IPS DF 19.7 (cell line): ENCODE measurements around the gene ZNRF3.
A peak's percentile ranks its signal among the peaks of the same experiment; 100 is the strongest.
"Not testable (repeated sequence)": the region's sequence is repeated elsewhere in the genome, so short reads cannot be mapped to it uniquely, and the experiment has no call there.

Source experiments
- DNase-seq: peaks from one replicate; pipeline ENCODE4 v3.0.0-alpha.2; 2013; ENCODE audit warnings: low read depth, low spot score

ZNRF3 gene

DNA sequence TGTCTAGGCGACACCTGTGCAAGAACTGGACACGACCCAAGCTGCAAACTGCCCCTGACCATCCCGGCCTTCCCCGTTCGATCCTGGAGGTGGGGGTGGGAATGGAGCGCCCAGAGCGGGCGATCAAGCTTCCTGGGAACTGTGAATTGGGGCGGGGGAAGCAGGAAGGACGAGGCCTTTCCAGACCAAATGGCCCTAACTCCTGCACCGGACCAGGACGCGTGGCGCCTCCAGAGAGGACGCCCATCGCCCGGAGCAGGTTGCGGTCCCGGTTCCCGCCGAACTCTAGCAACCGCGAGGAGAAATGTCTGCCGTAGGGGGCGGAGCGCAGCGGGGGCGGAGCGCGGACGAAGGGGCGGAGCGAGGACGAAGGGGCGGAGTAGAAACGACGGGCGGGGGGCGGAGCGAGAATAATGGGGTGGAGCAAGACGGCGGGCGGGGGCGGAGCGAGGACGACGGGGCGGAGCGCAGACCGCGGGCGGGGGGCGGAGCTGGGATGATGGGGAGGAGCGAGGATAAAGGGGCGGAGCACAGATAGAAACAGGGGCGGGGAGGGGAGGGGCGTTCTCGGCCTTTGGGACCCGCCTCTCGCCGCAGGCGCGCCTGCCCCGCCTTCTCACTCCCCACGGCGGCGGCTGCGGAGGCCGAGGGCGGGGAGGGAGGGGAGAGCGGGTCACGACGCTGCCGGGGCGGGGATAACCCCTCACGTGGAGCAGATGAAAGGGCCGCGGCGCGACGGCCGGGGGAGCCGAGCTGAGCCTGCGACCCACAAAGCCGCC is at the start of gene ZNRF3:
Gene ZNRF3 (plus strand): TSS at position 695 of the 779 bp plus-strand sequence. CDS start 195 bp downstream, outside the sequence.
- no peak for DNase-seq

DNA sequence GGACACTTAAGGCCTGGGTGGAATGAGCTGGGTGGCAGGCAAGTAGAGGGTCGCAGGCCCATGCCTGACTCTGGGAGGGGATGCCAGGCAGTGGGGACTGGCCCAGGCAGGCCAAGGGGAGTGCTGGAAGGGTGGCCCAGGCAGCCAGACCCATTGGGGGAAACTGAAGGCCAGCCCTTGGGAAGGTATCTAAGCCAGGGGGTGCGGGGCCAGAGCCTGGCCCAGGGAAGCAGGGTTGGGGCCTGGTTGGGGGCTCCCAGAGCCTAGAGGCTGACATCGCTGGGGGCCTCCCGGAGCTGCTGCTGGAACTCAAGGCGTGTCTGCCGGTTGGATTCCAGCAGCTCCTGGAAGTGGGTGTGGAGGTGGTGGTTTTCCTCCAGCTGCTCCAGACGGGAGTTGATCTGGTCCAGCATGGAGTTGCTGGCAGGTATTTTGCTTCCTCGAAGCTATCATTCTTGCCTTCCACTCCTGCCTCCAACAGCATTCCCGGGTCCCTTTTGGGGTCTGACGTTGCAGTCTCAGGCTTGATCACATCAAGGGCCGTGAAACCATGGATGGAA is 47.7 kb upstream of the ZNRF3 start:
- no peak for DNase-seq

- DNase-seq, result no peak
Observed at GRCh38 chr22:28837640-28838039, 45.7 kb upstream of the ZNRF3 start.

DNA sequence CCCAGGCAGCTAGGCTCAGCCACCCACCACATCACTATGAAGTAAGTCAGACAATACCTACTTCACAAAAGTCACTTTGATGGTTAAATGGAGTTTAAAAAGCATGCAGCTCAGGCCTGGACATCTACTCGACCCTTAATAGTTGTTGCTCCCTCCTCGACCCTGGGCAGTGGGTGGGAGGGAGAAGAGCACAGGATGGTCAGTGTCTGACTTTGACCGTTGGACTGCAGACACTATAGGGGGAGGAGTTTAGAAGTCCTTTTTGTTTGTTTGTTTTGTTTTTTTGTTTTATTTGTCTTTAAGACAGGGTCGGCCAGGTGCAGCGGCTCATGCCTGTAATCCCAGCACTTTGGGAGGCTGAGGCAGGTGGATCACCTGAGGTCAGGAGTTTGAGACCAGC is 44.4 kb upstream of the ZNRF3 start:
- DNase-seq, result no peak

- DNase-seq, result no peak
Observed at GRCh38 chr22:28841111-28841510, 42.3 kb upstream of the ZNRF3 start.

GRCh38 chr22:28843633-28844032 is 39.7 kb upstream of the ZNRF3 start:
- DNase-seq, result no peak

GRCh38 chr22:28844277-28844676 is 39.1 kb upstream of the ZNRF3 start:
- not testable (repeated sequence) for DNase-seq

GRCh38 chr22:28846994-28847393 is 36.4 kb upstream of the ZNRF3 start:
- no peak for DNase-seq

GRCh38 chr22:28855355-28856094 is 27.8 kb upstream of the ZNRF3 start:
- DNase-seq, result peak; percentile 47

DNA sequence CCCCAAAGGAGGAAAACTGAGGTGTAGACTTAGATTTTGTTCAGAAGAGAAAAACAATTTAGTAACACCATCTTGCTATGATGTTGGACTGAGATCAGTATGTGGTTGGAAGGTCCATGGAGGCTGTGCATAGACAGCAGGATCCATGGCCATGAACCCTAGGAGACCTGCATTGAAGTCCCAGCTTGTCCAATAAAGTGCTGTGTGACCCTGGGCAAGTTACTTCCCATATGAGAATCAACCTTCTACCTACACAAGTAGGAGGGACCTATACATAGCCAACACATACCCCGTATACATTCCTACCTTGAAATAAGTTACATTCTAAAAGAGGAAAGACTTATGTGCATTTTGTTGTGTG is 27.3 kb upstream of the ZNRF3 start:
- DNase-seq, result no peak

- DNase-seq, result no peak
Observed at GRCh38 chr22:28857288-28857687, 26.1 kb upstream of the ZNRF3 start.

- DNase-seq, result no peak
Observed at GRCh38 chr22:28864878-28865596, 18.3 kb upstream of the ZNRF3 start.

- no peak for DNase-seq
Observed at GRCh38 chr22:28867191-28867590, 16.2 kb upstream of the ZNRF3 start.

- DNase-seq, result not testable (repeated sequence)
Observed at GRCh38 chr22:28868389-28868788, 15.0 kb upstream of the ZNRF3 start.

DNA sequence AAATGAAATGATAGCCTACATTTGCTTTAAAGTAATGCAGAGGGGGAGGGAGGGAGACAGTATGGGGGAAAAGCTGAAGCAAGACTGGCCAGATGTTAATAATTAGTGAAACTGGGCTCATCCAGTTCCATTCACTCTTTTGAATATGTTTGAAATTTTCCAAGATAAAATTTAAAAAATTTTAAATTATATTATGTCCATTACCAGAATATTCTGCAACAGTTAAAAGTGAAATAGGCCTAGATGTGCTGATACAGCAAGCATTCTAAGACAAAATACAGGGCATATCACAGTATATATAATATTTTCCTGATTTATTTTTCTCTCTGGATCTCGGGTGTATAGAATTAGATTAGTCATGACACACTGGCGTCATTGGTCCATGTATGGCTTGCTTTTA is 13.6 kb upstream of the ZNRF3 start:
- DNase-seq, result no peak

DNA sequence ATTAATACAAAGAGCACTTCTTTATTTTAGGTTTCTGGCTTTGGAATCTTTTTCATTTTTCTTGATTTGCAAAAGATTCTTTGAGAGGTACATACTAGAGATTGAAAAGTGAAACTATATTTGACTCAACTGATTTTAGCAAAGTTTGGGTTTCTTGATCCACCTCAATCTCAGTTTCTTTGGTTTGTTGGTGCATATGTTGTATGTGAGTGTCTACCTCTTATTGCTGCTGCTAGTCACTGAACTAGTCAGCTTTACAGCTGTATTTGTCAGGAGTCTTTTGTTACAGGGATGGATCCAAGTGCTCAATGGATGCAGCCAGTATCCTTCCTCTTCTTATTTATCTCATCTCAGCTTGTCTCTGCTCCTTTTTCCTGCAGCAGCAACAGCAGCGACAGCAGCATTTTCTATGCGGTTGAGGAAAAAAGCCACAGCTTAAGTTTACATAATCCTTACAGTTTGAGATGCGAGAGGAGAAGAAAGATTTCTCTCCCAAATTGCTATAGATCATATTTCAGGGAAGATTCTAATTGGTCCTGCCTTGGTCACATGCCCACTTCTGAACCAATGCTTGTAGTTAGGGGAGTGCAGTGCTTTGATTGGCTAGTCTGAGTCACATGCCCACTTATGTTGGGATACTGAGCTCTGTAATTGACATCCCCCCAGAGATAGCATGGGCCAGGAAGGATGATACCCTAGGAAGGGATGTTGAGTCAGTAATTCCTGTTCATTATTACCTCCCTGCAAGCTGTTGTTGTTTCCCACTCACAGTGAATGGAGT is 10.0 kb upstream of the ZNRF3 start:
- DNase-seq, result no peak

DNA sequence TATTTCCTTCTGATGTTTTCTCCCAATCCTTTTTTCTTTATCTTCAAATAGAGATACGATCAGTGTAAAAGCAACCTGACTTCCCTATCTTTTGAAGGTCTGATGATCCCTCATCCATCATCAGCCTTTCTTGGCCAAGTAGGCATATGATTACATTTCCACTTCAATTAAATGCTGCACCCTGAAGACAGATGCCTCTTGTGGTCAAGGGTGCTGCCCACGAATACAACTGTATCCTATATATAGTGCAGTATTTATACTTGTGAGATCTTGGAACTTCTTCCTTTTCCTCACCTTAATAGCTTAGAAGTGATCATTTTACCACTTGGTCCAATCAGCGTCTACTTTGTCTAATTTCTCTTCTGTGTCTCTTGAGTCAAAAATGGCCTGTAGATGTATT is 9.3 kb upstream of the ZNRF3 start:
- no peak for DNase-seq

DNA sequence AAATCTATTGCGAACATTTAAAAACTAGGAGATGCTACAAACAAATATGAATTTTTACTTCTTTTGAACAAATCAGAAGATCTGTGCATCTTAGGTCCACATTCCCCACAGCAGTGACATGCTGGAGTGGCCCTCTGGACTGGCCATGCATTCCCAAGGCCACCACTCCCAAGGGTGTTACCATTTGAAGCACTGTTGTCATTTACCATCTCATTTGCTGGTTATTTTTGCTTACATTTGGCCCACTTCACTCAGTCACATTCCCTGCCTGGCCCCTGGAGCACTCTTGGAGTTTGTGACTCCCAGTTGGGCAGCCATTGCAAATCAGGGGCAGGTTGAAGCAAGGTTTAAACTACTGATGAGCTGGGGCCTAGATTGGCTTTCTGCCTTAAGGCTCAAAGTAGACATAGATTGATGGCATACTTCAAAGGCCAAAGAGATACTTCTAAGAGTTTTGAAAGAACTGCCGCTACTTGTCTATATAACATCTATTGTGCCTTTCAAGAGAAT is 8.5 kb upstream of the ZNRF3 start:
- no peak for DNase-seq

DNA sequence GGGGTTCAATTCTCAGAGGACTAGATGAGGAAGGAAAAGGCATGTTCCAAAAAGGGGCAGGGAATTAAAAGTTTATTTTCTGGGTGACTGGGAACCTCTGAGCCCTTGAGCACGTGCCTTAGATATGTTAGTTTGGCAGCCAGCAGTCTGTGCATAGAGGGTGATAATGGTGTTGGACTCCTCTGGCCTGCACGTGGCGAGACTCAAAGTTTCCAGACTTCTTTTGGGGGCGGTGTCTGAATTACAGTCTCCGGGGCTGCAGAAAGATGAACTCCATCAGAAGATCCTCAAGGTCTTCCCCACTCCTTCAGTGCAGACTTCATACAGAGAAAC is 861 bp upstream of the ZNRF3 start:
- no peak for DNase-seq

DNA sequence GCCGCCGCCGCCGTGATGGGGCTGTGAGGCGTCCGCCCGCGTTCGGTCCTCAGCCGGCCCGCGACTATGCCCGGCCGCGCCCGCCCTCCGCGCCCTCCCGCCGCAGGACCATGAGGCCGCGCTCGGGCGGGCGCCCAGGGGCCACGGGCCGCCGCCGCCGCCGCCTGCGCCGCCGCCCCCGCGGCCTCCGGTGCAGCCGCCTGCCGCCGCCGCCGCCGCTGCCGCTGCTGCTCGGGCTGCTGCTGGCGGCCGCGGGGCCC is 215 bp downstream of the ZNRF3 start:
- no peak for DNase-seq

DNA sequence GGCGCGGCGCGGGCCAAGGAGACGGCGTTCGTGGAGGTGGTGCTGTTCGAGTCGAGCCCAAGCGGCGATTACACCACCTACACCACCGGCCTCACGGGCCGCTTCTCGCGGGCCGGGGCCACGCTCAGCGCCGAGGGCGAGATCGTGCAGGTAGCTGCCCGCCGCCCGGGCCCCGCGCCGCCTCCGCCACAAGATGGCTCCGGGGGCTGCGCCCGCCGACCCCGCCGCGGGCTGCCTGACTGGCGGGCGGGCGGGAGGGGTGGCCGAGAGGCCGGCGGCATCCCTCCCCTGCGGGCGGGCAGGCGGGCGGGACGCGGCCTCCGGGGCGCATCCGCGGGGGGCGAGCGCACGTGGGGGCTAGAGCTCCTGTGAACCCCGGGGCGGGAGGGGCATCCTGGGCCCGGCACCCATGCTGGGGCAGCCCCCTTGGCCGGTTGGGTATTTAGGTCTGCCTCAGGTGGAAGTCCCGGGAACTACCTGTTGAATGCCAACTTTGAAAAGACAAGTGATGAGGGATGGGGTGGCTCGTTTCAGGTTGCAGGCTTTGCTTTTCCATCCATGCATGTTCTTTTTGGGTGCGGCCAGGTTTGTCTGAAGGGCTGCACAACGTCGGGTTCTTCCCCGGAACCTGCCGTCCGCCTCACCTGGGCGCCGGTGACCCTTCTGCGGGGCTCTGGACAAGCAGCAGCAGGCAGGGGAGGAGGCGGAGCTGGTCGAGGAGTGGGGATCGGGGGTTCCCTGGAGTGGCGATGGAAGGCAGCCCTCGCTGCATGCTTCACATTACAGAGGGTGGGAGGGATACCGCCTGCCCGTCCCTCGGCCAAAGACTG is 760 bp downstream of the ZNRF3 start:
- DNase-seq, result no peak
